ENCODE data around the gene ZFP30.

ZFP30 gene

GRCh38 chr19:37655301-37655688, at the start of gene ZFP30:
Gene ZFP30 (minus strand): TSS chr19:37655465. CDS start chr19:37647822, 7,643 bp downstream.
- H3K27me3 ChIP-seq = peaks cover 19% of the 10 kb centered on the region
- peaks cover 20 to 22% of the 10 kb centered on the region in 2 experiments for H3K4me1 ChIP-seq (ENCODE audit: control insufficient read depth in 1 of 2, insufficient read depth in 1 of 2, low read depth in 1 of 2, low read length in 1 of 2)
- no peak for TF ChIP-seq CTCF (IDR thresholded peaks at IDR 0.05)
- no peaks in the 10 kb centered on the region for H3K36me3 ChIP-seq
- peak within 1 kb of the TSS; percentile 67 to 70 for H3K4me3 ChIP-seq (ENCODE audit: low read depth in 1 of 2, low read length in 1 of 2)
- no peaks in the 10 kb centered on the region for H3K9me3 ChIP-seq
- H3K27ac ChIP-seq = peak within 1 kb of the TSS; percentile 67

DNA sequence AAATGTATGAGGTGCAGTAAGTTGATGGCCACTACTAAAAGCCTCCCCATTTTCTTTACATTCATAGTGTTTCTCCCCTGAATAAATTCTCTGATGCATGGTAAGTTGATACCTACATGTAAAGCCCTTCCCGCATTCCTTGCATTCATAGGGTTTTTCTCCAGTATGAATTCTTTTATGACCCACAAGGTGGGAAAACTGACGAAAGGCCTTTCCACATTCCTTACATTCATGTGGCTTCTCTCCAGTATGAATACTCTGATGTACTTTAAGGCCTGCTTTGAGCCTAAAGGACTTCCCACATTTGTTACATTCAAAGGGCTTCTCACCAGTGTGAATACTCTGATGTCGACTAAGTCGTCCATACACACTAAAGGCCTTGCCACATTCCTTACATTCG, 43.8 kb upstream of the ZFP30 start:
- Histone ChIP-seq H3K9me3 (peaks cover 13% of the 10 kb centered on the region), H3K4me3 (ENCODE audit: low read depth in 1 of 2, low read length in 1 of 2) (no peak overlapping the region), H3K36me3 (no peaks in the 10 kb centered on the region), H3K4me1 (ENCODE audit: control insufficient read depth in 1 of 2, insufficient read depth in 1 of 2, low read depth in 1 of 2, low read length in 1 of 2) (no peaks in the 10 kb centered on the region), H3K27me3 (no peaks in the 10 kb centered on the region), H3K27ac (no peak overlapping the region)
- no peak for TF ChIP-seq CTCF (IDR thresholded peaks at IDR 0.05)

DNA sequence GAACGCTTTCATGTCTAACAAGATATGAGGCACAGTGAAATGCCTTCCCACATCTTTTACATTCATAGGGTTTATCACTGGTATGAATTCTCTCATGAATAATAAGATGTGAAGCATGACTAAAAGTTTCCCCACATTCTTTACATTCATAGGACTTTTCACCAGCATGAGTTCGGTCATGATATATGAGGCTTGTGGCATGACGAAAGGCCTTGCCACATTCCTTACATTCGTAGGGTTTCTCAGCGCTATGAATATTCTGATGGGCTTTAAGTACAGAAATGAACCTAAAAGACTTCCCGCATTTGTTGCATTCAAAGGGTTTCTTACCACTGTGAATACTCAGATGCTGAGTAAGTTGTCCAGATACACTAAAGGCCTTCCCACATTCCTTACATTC, 43.0 kb upstream of the ZFP30 start:
- H3K9me3 ChIP-seq = peaks cover 13% of the 10 kb centered on the region
- TF ChIP-seq CTCF (IDR thresholded peaks at IDR 0.05) = no peak
- no peaks in the 10 kb centered on the region for H3K4me1 ChIP-seq (ENCODE audit: control insufficient read depth in 1 of 2, insufficient read depth in 1 of 2, low read depth in 1 of 2, low read length in 1 of 2)
- H3K27ac ChIP-seq = no peak overlapping the region
- H3K27me3 ChIP-seq = no peaks in the 10 kb centered on the region
- H3K4me3 ChIP-seq (ENCODE audit: low read depth in 1 of 2, low read length in 1 of 2) = no peak overlapping the region
- H3K36me3 ChIP-seq = no peaks in the 10 kb centered on the region

- Histone ChIP-seq H3K9me3 (peaks cover 10% of the 10 kb centered on the region), H3K27ac (no peak overlapping the region), H3K36me3 (no peaks in the 10 kb centered on the region), H3K4me1 (ENCODE audit: control insufficient read depth in 1 of 2, insufficient read depth in 1 of 2, low read depth in 1 of 2, low read length in 1 of 2) (peaks cover 7 to 8% of the 10 kb centered on the region in 2 experiments), H3K4me3 (ENCODE audit: low read depth in 1 of 2, low read length in 1 of 2) (no peak overlapping the region), H3K27me3 (peaks cover 17% of the 10 kb centered on the region)
- no peak for TF ChIP-seq CTCF (IDR thresholded peaks at IDR 0.05)
These were observed 40.1 kb upstream of the ZFP30 start for GRCh38 chr19:37695144-37695899.

DNA sequence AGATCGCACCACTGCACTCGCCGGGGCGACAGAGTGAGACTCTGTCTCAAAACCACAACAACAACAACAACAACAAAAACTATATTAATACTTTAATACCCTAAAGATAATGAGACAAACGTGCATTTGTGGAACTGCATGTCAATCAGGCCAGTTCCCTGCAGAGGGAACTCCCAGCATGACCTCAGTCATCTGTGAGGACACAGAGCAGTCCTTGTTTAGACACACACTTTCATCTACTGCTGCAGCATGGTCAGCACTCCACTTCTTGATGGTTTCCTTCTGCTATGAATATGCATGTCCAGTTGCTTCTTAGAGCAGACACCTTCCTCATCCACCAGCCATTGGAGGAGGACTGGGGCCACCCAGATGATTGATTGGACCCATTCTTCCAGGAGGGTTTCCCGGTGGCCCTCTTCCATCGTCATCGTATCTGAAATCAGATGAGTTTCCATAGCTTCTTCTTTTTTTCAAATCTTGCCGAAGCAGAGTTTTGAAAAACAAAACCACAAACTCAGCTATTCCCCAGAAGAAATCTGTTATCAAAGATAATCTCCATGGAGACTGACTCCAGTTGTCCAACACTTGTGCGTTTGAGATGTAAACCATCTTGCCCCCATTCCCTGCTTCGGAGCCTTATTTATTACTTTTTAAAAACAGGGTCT, 37.8 kb upstream of the ZFP30 start:
- no peak overlapping the region for H3K27ac ChIP-seq
- H3K36me3 ChIP-seq = no peaks in the 10 kb centered on the region
- TF ChIP-seq CTCF (IDR thresholded peaks at IDR 0.05) = no peak
- peaks cover 7 to 8% of the 10 kb centered on the region in 2 experiments for H3K4me1 ChIP-seq (ENCODE audit: control insufficient read depth in 1 of 2, insufficient read depth in 1 of 2, low read depth in 1 of 2, low read length in 1 of 2)
- peaks cover 17% of the 10 kb centered on the region for H3K27me3 ChIP-seq
- H3K4me3 ChIP-seq (ENCODE audit: low read depth in 1 of 2, low read length in 1 of 2) = no peak overlapping the region
- H3K9me3 ChIP-seq = peaks cover 5% of the 10 kb centered on the region
